ENCODE data around the gene BPIFB3. TPM values are rescaled to one million over a fixed set of nuclear protein-coding genes. Genes with fewer than 3 reads are reported as not detected.

BPIFB3 gene
- total and polyA plus RNA-seq, 2 of the 13 experiments (the other 11 are each of a cell fraction or from before 2014, with no cell fraction given) = 0.09 TPM; not detected in 1

GRCh38 chr20:33072813-33073212 lies 19.1 kb downstream of the BPIFB3 start:
- Histone ChIP-seq H3K79me2 (ENCODE audit: insufficient read depth, low read length) (no peaks in the 10 kb centered on the region), H2AFZ (ENCODE audit: low read length) (no peak overlapping the region), H3K9ac (ENCODE audit: insufficient read depth, low read depth, low read length) (no peak overlapping the region), H3K36me3 (replicated peaks in 1 of 2; ENCODE audit: control insufficient read depth in 1 of 2, insufficient read depth in 2 of 2, low read length in 2 of 2) (no peaks in the 10 kb centered on the region), H3K4me2 (ENCODE audit: low read depth, low read length) (no peak overlapping the region), H3K4me1 (ENCODE audit: insufficient read depth, low read length) (no peaks in the 10 kb centered on the region), H3K9me3 (ENCODE audit: low read length) (no peaks in the 10 kb centered on the region), H3K27ac (ENCODE audit: extremely low read length, insufficient read depth, low read length) (no peak overlapping the region), H3K27me3 (ENCODE audit: control insufficient read depth in 1 of 2, insufficient read depth in 2 of 2, low read length in 2 of 2) (peaks cover 8 to 44% of the 10 kb centered on the region in 2 experiments), H3K4me3 (replicated peaks in 1 of 3; ENCODE audit: insufficient read depth in 1 of 3, low read depth in 2 of 3, low read length in 3 of 3) (no peak overlapping the region), H4K20me1 (ENCODE audit: insufficient read depth, low read length) (no peaks in the 10 kb centered on the region)
- in situ Hi-C loops (cut with HindIII; ENCODE audit: extremely low pct_ligation_motif_present, low pct_unique_long_range_greater_than_20kb) = no loop called here
- intact Hi-C loops (cut with micrococcal nuclease; ENCODE audit: unreplicated experiment) = no loop called here
- FAIRE-seq (no peak), ATAC-seq (no peak), DNase-seq (ENCODE audit: low spot score) (no peak)
- CTCF ChIA-PET (ENCODE audit: low intra/inter-chr PET ratio, low total read pairs) = no interaction called here
- 14% methylated on average over 2 of the region's 2 CpGs for WGBS (ENCODE audit: low lambda C conversion rate)
- POLR2A ChIA-PET = no interaction called here
- TF ChIP-seq SP140L (CRISPR knock-in tag; IDR thresholded peaks at IDR 0.05; ENCODE audit: borderline replicate concordance) (no peak), POGK (CRISPR knock-in tag; conservative IDR thresholded peaks at IDR 0.05) (no peak), MEF2D (CRISPR knock-in tag; IDR thresholded peaks at IDR 0.05) (no peak), MXI1 (IDR thresholded peaks at IDR 0.05; ENCODE audit: borderline replicate concordance, low read depth, low read length) (no peak), TRIM24 (CRISPR knock-in tag; IDR thresholded peaks at IDR 0.05) (no peak), ZFP91 (CRISPR knock-in tag; IDR thresholded peaks at IDR 0.05; ENCODE audit: borderline replicate concordance) (no peak), YEATS2 (CRISPR knock-in tag; IDR thresholded peaks at IDR 0.05; ENCODE audit: borderline replicate concordance) (no peak), ZNF556 (CRISPR knock-in tag; IDR thresholded peaks at IDR 0.05; ENCODE audit: borderline replicate concordance) (no peak), ZNF773 (CRISPR knock-in tag; IDR thresholded peaks at IDR 0.05; ENCODE audit: borderline replicate concordance) (no peak), ZNF788 (CRISPR knock-in tag; IDR thresholded peaks at IDR 0.05; ENCODE audit: borderline replicate concordance) (no peak)
- no TSS peak for BruUV-seq (replicated peaks)
